ENCODE results near the gene UBR3.

Gene UBR3

DNA sequence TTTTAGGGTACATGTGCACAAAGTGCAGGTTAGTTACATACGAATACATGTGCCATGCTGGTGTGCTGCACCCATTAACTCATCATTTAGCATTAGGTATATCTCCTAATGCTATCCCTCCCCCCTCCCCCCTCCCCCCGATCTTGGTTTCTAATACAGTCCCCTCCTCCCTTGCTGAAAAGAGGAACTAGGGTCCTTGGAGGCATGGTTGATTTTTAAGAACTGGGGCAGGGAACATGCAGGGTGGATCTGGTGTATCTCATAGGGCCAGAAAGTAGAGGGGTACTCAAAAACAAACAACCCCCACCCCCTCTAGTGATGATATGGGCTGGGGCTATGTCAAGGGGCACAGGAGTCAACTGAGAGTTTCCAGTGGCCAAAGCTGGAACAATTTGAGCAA is 153.4 kb downstream of the UBR3 start:
- H3K36me3 Mint-ChIP-seq (ENCODE audit: low read depth) = peaks cover 32% of the 10 kb centered on the region
- H3K4me1 Mint-ChIP-seq = no peaks in the 10 kb centered on the region
- no peak overlapping the region for H3K4me3 Mint-ChIP-seq
- peaks cover 20% of the 10 kb centered on the region for H3K9me3 Mint-ChIP-seq
- no peaks in the 10 kb centered on the region for H3K27me3 Mint-ChIP-seq (ENCODE audit: low read depth)
- TF ChIP-seq, protein P1, sequence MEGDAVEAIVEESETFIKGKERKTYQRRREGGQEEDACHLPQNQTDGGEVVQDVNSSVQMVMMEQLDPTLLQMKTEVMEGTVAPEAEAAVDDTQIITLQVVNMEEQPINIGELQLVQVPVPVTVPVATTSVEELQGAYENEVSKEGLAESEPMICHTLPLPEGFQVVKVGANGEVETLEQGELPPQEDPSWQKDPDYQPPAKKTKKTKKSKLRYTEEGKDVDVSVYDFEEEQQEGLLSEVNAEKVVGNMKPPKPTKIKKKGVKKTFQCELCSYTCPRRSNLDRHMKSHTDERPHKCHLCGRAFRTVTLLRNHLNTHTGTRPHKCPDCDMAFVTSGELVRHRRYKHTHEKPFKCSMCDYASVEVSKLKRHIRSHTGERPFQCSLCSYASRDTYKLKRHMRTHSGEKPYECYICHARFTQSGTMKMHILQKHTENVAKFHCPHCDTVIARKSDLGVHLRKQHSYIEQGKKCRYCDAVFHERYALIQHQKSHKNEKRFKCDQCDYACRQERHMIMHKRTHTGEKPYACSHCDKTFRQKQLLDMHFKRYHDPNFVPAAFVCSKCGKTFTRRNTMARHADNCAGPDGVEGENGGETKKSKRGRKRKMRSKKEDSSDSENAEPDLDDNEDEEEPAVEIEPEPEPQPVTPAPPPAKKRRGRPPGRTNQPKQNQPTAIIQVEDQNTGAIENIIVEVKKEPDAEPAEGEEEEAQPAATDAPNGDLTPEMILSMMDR (IDR thresholded peaks at IDR 0.05; ENCODE audit: unreplicated experiment in 3 of 3) = no peak
- H3K27ac Mint-ChIP-seq = no peak overlapping the region

DNA sequence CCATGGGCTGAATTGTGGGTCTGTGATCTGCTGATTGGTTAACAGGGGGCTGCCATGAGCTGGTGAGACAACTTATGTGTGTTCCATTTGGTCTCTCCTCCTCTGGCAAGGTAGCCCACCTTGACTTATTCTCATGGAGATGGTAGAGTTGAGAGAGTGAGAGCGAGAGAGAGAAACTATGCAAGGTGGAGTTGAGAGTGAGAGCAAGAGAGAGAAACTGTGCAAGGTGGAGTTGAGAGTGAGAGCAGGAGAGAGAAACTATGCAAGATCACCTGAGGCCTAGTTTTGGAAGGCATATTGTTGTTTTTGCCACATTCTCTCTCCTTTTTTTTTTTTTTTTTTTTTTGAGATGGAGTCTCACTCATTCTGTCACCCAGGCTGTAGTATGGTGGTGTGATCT is 155.7 kb downstream of the UBR3 start:
- Mint-ChIP-seq H3K27ac (no peak overlapping the region), H3K36me3 (ENCODE audit: low read depth) (peaks cover 22% of the 10 kb centered on the region), H3K9me3 (peaks cover under 1% of the 10 kb centered on the region), H3K27me3 (ENCODE audit: low read depth) (no peaks in the 10 kb centered on the region), H3K4me1 (no peaks in the 10 kb centered on the region), H3K4me3 (no peak overlapping the region)
- TF ChIP-seq, protein P1 (IDR thresholded peaks at IDR 0.05; ENCODE audit: unreplicated experiment in 3 of 3) = no peak

DNA sequence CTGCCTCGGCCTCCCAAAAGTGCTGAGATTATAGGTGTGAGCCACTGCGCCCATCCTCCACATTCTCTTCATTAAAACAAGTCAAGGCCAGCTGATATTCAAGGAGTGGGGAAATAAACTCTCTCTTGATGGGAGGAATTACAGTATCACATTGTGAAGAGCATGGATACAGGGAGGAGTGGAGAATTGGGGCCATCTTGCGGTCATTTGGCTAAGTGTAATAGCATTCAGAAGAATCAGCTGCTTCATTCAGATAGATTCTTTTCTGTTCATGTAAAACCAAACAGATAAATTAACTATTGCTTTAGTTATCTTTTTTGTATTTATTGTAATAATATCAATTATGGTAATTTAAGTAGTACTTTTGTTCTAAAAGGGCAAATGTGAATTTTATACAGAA is 156.3 kb downstream of the UBR3 start:
- Mint-ChIP-seq H3K4me1 (no peaks in the 10 kb centered on the region), H3K9me3 (no peaks in the 10 kb centered on the region), H3K27me3 (ENCODE audit: low read depth) (no peaks in the 10 kb centered on the region), H3K27ac (no peak overlapping the region), H3K4me3 (no peak overlapping the region), H3K36me3 (ENCODE audit: low read depth) (peaks cover 21% of the 10 kb centered on the region)
- TF ChIP-seq, protein P1 (IDR thresholded peaks at IDR 0.05; ENCODE audit: unreplicated experiment in 3 of 3) = no peak

DNA sequence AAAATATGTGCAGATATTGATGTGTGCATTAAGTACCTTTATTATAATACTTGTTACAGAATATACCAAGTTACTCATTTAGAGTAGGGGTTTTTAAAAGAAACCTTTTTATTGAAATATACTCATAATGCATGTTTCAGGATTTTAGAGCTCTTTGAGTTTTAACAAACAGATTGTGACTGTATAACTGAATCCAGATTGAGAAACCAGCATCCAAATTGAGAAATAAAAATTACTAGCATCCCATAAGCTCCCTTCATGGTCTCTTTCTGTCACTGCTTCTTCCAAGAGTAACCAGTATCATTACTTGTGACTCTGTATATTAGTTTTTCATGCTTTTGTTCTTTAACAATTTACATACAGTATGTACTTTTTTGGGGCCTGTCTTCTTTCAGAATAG is 156.9 kb downstream of the UBR3 start:
- H3K27me3 Mint-ChIP-seq (ENCODE audit: low read depth) = no peaks in the 10 kb centered on the region
- no peak overlapping the region for H3K4me3 Mint-ChIP-seq
- no peaks in the 10 kb centered on the region for H3K9me3 Mint-ChIP-seq
- TF ChIP-seq, protein P1 (IDR thresholded peaks at IDR 0.05; ENCODE audit: unreplicated experiment in 3 of 3) = no peak
- no peak overlapping the region for H3K27ac Mint-ChIP-seq
- H3K36me3 Mint-ChIP-seq (ENCODE audit: low read depth) = peaks cover 23% of the 10 kb centered on the region
- H3K4me1 Mint-ChIP-seq = no peaks in the 10 kb centered on the region

DNA sequence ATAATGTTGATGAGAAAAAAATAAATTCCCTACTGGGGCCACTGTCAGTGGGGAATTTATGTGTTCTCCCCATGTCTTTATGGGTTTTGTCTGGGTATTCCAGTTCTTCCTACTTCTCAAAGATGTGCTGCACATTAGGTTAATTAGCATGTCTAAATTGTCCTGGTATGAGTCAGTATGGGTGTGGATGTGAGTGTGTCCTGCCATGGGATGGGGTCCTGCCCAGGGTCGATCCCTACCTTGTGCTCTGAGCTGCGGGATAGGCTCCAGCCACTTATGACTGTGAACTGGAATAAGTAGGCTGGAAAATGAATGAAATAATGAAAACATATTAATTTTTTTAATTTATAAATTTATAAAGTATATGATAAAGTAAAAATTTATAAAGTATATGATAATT is 167.5 kb downstream of the UBR3 start:
- Mint-ChIP-seq H3K27ac (no peak overlapping the region), H3K36me3 (ENCODE audit: low read depth) (peaks cover 50% of the 10 kb centered on the region), H3K4me1 (peaks cover 16% of the 10 kb centered on the region), H3K27me3 (ENCODE audit: low read depth) (no peaks in the 10 kb centered on the region), H3K4me3 (no peak overlapping the region), H3K9me3 (peaks cover 3% of the 10 kb centered on the region)
- TF ChIP-seq, protein P1 (IDR thresholded peaks at IDR 0.05; ENCODE audit: unreplicated experiment in 3 of 3) = no peak

DNA sequence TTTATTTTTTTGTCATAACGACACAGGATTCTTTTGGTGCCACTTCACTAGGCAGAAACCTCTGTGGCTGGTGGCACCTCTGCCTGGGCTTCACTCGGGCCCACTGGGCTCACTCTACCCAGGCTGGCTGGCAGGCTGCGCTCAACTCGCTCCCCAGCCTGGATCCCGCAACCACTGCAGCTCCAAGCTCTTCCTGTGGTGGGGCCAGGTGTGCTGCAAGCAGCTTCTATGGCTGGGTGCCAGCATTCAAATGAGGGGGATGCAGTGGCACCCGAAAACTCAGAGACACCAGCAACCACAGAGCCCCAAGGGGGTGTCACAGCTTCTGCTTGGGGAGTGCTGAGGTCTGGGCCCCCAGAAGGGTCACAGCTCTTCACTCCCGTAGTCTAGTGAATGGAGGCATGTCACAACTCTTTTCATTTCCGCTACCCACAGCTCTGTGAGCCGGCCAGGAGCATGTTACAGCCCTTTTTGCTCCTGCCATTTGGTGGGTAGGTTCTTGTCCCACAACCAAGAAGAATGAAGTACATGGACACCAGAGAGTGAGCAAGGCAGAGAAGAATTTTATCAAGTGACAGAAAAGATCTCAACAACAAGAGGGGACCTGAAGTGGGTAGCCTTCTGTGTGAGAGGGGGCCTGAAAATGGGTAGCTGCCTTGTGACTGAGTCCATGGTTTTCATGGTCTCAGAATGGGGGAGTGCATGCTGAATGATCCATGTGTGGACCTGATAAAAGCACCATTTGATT is 170.1 kb downstream of the UBR3 start:
- Mint-ChIP-seq H3K27me3 (ENCODE audit: low read depth) (no peaks in the 10 kb centered on the region), H3K9me3 (no peaks in the 10 kb centered on the region), H3K4me1 (peaks cover 16% of the 10 kb centered on the region), H3K27ac (no peak overlapping the region), H3K4me3 (no peak overlapping the region), H3K36me3 (ENCODE audit: low read depth) (peaks cover 45% of the 10 kb centered on the region)
- TF ChIP-seq, protein P1 (IDR thresholded peaks at IDR 0.05; ENCODE audit: unreplicated experiment in 3 of 3) = no peak
